TTC549 (cell line): ENCODE data around the gene ATP6AP2.
"Not testable (repeated sequence)": the region's sequence is repeated elsewhere in the genome, so short reads cannot be mapped to it uniquely, and the experiment has no call there.

ENCODE experiments used
- FAIRE-seq: peaks from 2 replicates; lab custom pipeline; 2012; peaks lifted over from hg19 to GRCh38; lab: Jason Lieb, UNC

ATP6AP2 gene, protein sequence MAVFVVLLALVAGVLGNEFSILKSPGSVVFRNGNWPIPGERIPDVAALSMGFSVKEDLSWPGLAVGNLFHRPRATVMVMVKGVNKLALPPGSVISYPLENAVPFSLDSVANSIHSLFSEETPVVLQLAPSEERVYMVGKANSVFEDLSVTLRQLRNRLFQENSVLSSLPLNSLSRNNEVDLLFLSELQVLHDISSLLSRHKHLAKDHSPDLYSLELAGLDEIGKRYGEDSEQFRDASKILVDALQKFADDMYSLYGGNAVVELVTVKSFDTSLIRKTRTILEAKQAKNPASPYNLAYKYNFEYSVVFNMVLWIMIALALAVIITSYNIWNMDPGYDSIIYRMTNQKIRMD

DNA sequence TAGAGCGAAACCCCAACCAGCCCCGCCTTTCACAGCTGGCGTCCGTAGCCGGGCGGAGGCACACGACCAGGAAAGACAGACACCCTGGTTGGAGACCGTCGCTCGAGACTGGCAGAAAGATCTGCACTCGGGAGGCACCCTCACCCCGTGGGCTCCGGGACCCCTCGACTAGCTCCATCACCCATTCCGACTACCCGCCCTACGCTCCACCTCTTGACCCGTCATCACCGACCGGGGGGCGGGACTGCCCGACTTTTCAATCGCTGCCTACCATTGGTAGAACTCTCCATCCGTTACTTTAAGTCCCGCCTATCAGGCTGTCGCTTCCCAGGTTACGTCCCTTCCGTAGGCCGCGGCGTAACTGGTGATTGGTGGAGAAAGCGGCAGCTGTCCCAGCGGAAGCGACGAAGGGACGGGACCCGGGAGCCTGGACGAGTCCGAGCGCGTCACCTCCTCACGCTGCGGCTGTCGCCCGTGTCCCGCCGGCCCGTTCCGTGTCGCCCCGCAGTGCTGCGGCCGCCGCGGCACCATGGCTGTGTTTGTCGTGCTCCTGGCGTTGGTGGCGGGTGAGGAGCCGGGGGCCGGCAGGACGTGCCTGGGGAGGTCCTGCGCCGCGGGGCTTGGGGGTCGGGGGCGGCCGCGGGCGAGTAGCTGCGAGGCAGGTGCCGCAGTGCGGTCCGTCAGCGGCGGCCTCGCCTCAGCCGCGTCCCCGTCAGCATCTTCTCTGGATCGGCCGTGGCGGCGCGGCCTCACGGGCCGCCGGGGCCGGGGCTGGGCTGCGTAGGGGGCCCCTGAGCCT is at the start of gene ATP6AP2:
ATP6AP2 (plus strand) TSS at position 434 of the 799 bp plus-strand sequence; CDS start at position 530, 96 bp downstream.
- no peak for FAIRE-seq

DNA sequence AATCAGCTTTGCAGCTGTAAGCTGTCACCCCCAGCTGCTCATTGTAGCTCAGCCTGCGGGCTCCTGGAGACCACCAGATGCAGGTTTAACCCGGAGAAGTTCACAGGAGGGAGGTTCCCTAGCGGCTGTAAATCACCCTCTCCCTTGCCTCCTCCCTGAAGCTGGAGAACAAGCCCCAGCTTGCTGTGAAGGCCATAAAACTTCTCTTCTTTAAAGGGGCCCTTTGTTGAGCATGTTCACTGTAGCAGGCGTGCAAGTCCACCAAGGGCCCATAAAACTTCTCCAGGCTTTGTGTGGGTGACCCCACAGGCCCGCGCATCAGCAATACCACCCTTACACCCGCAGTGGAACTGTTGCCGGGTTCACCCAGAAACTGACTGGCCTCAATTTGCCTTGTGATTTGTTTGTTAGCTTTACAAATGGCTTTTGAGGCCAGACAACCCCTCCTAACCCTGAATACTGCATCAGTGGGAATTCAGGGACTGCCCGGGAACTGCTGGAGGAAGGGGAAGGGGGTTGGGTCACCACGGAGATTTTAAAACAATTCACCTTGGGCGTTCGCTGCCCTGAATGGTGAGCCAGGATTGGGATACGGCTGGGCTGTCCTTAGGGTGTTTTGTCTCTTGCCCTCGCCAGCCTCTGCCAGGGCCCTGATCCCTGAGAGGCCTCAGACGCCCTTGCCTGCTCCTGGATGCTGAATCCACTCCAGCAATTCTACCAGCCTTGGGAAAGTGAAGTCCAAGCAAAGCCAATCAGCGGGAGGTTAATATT is 49.5 kb upstream of the ATP6AP2 start:
- no peak for FAIRE-seq

DNA sequence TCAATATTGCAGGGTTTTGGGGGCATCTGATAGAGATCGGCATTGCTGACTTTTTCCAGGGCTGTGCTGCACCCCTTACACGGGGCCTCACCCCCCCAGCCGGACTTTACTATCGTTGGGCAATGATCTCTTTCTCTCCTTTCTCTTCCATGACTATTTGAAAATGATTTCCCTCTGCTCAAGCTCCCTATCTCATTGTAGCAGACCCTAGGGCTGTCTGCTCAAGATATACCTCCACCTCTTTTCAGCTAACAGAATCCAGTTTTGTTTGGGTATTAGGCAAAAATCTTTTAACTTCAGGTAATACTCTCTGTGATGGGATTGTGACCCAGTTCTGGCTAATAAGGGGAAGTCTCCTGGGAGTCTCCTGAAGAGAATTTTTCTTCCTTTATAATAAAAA is 43.5 kb upstream of the ATP6AP2 start:
- no peak for FAIRE-seq

DNA sequence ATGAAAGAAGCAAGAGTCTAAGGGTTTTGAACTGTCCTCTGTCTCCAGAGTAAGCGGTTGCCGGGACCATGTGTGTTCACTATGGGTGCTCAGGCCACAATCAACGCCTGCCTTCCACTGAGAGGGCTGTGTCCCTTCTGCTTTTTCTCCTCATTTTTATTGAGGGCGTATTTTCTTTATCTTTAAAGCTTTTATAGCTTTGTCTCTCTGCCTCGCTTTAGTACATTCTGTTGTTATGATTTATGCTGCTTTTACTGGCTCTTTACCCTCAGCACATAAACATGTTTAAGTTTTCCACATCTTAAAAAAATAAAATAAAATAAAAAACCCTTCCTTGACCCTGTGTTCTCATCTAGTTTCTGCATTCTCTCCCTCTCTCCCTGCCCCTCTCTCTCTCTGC is 42.4 kb upstream of the ATP6AP2 start:
- FAIRE-seq: no peak

- no peak for FAIRE-seq
Observed at GRCh38 chrX:40539214-40540142, 41.3 kb upstream of the ATP6AP2 start.

DNA sequence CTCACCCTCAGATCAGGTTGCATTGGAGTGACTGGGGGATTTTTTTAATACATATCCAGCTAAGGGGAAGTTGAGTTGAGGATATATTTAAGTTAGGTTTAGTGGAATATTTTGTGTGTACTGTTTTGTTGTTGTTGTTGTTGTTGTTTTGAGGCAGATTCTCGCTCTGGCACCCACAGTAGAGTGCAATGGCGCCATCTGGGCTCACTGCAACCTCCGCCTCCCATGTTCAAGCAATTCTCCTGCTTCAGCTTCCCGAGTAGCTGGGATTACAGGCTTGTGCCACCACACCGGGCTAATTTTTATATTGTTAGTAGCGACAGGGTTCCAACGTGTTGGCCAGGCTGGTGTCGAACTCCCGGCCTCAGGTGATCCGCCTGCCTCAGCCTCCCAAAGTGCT is 38.6 kb upstream of the ATP6AP2 start:
- FAIRE-seq: no peak

DNA sequence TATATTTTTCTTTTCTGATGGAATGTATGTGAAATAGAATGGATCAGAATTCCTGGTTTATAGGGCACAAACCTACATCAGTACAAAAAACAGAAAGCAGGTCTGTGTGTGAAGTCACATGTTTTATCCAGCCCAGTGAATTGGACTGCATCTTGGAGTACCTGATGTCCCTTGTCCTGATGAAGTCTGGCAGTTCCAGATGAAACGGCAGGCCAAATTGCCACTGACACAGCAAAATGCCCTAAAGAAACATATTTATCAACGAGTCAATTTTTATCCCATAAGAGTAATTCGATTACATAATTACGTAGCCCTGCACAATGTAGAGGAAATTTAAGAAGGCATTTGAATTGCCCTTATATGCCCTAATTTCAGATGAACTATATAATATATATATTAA is 37.8 kb upstream of the ATP6AP2 start:
- no peak for FAIRE-seq

DNA sequence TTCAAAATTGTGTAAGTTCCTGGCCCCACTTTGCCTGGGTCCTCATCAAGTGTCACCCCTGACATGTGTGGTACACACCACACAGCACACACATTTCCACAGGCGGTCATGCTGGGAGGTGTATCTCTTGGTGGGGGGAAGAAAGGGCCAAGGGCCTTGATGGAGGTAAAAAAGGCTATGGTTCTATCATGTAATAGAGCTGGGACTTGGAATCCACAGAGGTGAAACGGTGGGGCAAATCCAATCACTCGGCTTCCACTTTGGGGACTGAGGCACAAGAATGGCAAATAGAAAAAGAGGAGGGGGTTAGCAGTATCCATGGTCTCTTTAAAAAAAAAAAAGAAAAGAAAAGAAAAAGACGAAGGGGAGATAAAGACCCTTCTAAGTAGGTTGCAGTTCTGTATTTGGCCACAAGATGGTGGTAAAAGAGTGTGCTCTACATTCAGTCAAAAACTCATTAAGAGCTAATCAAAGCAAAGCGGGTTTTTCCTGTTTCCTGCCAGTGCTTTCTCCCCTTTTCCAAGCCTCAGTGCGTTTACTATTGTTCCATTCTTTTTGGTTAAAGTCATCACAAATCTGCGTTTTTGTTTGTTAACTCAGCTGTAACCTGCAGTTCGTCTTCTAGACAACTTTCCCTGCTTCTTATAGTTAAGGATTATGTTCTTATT is 37.0 kb upstream of the ATP6AP2 start:
- FAIRE-seq: peak; percentile 22

DNA sequence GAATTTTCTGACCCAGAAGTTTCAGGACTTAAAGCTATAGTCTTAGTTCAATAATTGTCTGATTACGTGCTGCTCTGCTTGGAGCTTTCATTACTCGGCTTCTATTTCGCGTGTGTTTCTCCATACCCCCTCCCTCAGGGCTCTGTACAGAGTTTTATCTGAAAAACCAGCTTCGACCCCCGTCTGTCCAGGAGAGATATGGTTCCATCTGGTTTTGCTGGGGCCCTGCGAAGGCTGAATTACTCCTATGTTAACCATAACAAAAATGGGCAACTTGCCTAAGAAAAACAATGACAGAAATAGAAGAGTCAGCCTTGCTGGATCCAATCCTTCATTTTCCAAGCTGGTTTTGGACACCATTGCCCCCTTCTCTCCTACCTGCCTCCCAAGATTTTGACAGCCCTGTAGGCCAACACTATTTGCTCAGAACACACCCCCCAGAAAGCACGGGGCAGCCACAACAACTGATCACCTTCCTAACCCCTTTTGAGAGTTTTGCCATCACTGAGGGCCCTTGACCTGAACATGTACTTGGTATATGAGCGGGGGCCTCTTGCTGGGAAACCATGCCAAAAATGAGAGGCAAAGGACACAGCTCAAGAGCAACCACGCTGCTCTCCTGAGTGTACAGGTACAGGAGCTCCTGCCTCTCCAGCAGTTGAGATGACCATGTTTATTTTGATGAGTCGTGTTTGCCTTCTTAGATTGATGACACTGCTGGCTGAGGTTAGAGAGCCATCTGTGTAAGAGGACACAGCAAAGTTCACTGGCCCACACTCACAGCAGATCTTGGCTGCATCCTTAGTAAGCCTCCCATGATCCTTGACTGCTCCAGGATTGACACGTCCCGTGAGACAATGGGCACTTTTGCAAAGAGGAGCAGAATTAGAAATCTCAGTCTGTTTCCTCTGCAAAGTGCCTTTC is 36.2 kb upstream of the ATP6AP2 start:
- FAIRE-seq: no peak

DNA sequence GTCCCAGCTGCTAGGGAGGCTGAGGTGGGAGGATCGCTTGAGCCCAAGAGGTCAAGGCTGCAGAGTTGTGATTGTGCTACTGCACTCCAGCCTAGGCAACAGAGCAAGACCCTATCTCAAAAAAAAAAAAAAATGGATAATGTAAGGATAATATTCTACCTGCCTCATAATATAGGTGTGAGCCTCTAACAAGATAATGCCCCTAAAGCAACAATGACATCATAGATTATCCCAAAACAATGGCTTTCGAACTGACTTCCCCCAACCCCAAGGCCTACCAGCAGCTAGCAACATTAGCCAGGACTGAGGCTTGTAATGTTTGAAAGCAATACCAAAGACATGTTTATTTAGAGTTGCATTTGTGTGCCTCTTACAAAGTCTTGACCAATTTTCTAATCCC is 33.9 kb upstream of the ATP6AP2 start:
- FAIRE-seq: no peak

DNA sequence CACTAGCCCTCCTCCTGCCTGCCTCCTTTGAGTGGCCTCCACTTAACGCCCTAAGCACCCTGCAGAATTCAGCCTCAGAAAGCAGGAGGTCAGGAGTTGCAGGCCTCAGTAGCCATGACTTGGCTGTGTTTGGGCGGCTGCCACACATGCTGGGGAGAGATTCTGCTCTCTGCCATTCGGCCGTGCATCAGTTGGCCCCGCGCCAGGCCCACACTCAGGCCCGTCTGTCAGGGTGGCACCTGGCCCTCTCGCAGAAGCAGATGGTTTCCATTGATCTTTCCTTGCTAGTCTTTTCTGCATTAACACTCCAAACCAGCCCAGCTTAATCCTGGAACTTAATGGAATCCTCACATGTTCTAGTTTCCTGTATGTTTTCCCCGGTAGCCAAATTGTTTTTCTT is 30.7 kb upstream of the ATP6AP2 start:
- no peak for FAIRE-seq

DNA sequence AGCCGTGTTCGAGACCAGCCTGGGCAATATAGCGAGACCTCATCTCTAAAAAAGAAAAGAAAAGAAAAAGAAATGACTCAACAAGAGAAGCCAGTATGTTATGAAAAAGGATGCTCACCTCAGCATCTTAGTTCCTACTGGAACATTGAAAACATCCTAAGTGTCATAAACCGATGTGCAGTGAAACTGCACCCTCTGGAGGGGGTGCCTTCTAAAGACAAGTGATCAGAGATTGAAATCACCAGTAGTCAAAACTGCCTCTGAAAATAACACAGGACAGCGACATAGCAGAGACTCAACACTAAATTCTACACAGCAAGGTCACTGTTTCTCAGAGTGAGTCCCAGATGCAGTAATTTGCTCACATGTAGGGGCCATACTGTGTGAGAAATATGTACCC is 28.0 kb upstream of the ATP6AP2 start:
- no peak for FAIRE-seq

- no peak for FAIRE-seq
Observed at GRCh38 chrX:40558590-40558989, 22.2 kb upstream of the ATP6AP2 start.

GRCh38 chrX:40563784-40564183 is 17.0 kb upstream of the ATP6AP2 start:
- FAIRE-seq: no peak

- FAIRE-seq: no peak
Observed at GRCh38 chrX:40564447-40564846, 16.3 kb upstream of the ATP6AP2 start.

- no peak for FAIRE-seq
Observed at GRCh38 chrX:40570346-40571093, 10.2 kb upstream of the ATP6AP2 start.

DNA sequence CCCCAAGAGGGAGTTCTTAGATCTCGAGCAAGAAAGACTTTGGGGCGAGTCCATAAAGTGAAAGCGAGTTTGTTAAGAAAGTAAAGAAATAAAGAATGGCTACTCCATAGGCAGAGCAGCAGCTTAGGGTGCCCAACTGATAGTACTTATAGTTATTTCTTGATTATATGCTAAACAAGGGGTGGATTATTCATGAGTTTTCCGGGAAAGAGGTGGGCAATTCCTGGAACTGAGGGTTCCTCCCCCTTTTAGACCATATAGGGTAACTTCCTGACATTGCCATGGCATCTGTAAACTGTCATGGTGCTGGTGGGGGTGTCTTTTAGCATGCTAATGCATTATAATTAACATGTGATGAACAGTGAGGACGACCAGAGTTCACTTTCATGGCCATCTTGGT is 9.6 kb upstream of the ATP6AP2 start:
- FAIRE-seq: not testable (repeated sequence)

- no peak for FAIRE-seq
Observed at GRCh38 chrX:40571600-40571999, 9.2 kb upstream of the ATP6AP2 start.

DNA sequence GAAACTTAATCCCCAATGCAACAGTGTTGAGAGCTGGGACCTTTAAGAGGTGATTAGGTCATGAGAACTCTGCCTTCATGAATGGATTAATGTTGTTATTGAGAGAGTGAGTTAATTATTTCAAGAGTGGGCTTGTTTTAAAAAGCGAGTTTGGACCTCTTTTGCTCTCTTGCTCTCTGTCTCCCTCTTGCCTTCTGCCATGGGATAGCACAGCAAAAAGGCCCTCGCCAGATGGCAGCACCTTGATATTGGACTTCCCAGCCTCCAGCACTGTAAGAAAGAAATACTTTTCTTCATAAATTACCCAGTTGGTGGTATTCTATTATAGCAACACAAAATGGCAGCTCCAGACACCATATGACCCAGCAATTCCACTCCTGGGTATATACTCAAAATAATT is 7.0 kb upstream of the ATP6AP2 start:
- no peak for FAIRE-seq
